Motor neuron (in vitro differentiated cells): ENCODE results near the gene PLIN5. TPM values are rescaled to one million over a fixed set of nuclear protein-coding genes. Genes with fewer than 3 reads are reported as not detected.

Experiments
- ATAC-seq, 8 experiments: fragments of 200-7000 bp; cut with Tn5 transposase; replicated peaks in 6 of 8; 2 replicates each; pipeline ENCODE4 v1.8.0; 2021; ENCODE audit warnings: mild to moderate bottlenecking in 8 of 8, moderate library complexity in 8 of 8
- H3K27ac ChIP-seq, 2 donors: fragments of 250-450 bp; sonication (Bioruptor Pico); 2 replicates each; pipeline ENCODE4 v1.9.0; 2021; ENCODE audit warnings: antibody characterized with exemption in 2 of 2, mild to moderate bottlenecking in 2 of 2, moderate library complexity in 1 of 2
- H3K4me1 ChIP-seq, 2 donors: fragments of 250-450 bp; sonication (Bioruptor Pico); replicated peaks in 1 of 2; 2 replicates each; pipeline ENCODE4 v1.6.1; 2021; ENCODE audit warnings: antibody characterized with exemption in 2 of 2, mild to moderate bottlenecking in 2 of 2, moderate library complexity in 1 of 2
- H3K4me3 ChIP-seq, 5 donors: fragments of 250-450 bp; sonication (Bioruptor Pico); 2 replicates each; pipeline ENCODE4 v1.9.0; 2021; ENCODE audit warnings: antibody characterized with exemption in 5 of 5, mild to moderate bottlenecking in 5 of 5, moderate library complexity in 4 of 5
- WGBS, 10 experiments: fragments of 450-650 bp; shearing (Covaris generic); methylation state at CpG; one replicate each; pipeline ENCODE4 v1.0.0; 2022; 5-methylcytosine and 5-hydroxymethylcytosine counted together
- in situ Hi-C, 9 experiments: fragments of 400-800 bp; cut with MboI; loops; one replicate each; pipeline ENCODE4 v1.15.0; 2021; ENCODE audit warnings: low sequenced_read_pairs in 9 of 9, low pct_unique_long_range_greater_than_20kb in 2 of 9; ENCODE audit not compliant: unreplicated experiment in 9 of 9
- total RNA-seq, 8 experiments: library from RNA; unstranded; fragments of 300-600 nt; gene quantifications; 2 replicates each; pipeline versions ENCODE4 v1.2.3 to v1.2.4, GENCODE V29; 2022

Gene PLIN5
- total RNA-seq, 8 experiments from 2014 or later: 0.36 to 2.6 (median 0.64) TPM

DNA sequence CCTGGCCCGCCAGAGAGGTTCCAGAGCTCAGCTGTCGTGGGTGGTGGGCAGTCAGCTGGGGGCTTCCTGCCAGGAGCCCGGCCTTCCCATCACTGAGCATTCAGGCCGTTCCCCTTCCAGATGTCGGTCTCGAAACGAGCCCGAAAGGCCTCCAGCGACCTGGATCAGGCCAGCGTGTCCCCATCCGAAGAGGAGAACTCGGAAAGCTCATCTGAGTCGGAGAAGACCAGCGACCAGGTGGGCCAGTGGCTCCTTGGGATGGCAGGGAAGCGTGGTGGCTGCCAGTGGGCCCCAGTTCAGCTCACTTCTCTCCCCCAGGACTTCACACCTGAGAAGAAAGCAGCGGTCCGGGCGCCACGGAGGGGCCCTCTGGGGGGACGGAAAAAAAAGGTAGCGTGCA lies 43.6 kb downstream of the PLIN5 start:
- in situ Hi-C loops: no loop called here
- Histone ChIP-seq H3K4me1 (no peaks in the 10 kb centered on the region), H3K27ac (no peak overlapping the region), H3K4me3 (no peak overlapping the region)
- ATAC-seq: no peak
- WGBS, 10 experiments: 100% methylated on average over 1 of the region's 21 CpGs; no CpG with 5 or more reads in 9 of the 10 experiments

DNA sequence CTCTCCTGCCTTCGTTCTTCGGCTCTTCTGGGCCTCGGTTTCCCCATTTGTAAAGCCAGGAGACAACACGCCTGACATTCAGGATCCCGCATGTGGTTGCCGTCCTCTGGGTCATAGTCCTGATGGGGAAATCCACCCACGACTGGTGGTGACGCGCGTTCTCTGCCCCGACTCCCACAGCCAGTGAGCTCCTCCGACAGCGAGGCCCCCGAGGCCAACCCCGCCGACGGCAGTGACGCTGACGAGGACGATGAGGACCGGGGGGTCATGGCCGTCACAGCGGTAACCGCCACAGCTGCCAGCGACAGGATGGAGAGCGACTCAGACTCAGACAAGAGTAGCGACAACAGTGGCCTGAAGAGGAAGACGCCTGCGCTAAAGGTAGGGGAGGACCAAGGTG lies 46.5 kb downstream of the PLIN5 start:
- ATAC-seq: no peak
- 96 to 100% (median 100%) methylated on average over 1 to 13 of the region's 29 CpGs; no CpG with 5 or more reads in 6 of the 10 experiments for WGBS, 10 experiments
- no peak overlapping the region for H3K27ac ChIP-seq
- H3K4me1 ChIP-seq: no peaks in the 10 kb centered on the region
- in situ Hi-C loops: no loop called here
- H3K4me3 ChIP-seq: no peak overlapping the region

DNA sequence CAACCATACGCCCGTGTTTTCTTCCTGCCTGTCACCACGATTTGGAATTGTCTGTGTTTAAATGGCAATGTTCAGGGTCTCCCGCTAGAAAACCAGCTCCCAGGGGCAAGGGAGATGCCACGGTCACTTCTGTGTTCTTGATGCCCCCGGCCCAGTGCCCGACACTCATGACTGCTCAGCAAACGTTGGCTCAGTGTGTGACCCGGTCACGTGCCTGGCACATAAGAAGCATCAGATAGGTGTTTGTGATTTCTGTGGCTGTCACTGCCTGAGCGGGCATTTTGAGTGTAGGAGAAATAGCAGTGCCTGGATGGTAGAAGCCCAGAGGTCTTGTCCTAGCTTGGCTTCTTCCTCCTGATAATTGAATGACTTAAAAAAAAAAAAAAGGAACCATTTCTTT lies 47.5 kb downstream of the PLIN5 start:
- no peak for ATAC-seq
- in situ Hi-C loops: no loop called here
- Histone ChIP-seq H3K27ac (no peak overlapping the region), H3K4me3 (no peak overlapping the region), H3K4me1 (no peaks in the 10 kb centered on the region)
- 87 to 100% (median 100%) methylated on average over 1 to 7 of the region's 11 CpGs; no CpG with 5 or more reads in 4 of the 10 experiments for WGBS, 10 experiments

DNA sequence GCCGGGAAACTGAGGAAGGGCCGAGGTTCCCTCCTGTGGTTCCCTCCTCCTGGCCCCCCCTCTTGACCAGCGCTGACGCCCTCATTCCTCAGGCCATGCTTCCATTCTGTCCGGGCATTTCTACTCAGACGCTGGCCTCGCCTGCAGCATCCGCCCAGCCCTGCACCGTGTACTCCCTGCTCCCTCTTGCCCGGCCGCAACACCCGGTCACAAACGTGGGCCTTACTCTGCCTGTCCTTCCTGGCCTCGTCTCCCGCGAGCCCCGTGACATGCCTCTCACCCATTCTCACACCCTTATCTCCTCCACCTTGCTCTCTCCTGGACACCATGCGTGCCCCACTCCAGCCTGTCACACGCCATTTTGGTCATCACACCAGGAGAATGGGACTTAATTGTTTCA lies 51.6 kb downstream of the PLIN5 start:
- 88 to 100% (median 93%) methylated on average over 2 to 12 of the region's 19 CpGs; no CpG with 5 or more reads in 2 of the 10 experiments for WGBS, 10 experiments
- in situ Hi-C loops: no loop called here
- Histone ChIP-seq H3K4me3 (no peak overlapping the region), H3K4me1 (no peaks in the 10 kb centered on the region), H3K27ac (no peak overlapping the region)
- peak in 4 of 8 experiments; percentile 23 to 32 (median 26) for ATAC-seq

DNA sequence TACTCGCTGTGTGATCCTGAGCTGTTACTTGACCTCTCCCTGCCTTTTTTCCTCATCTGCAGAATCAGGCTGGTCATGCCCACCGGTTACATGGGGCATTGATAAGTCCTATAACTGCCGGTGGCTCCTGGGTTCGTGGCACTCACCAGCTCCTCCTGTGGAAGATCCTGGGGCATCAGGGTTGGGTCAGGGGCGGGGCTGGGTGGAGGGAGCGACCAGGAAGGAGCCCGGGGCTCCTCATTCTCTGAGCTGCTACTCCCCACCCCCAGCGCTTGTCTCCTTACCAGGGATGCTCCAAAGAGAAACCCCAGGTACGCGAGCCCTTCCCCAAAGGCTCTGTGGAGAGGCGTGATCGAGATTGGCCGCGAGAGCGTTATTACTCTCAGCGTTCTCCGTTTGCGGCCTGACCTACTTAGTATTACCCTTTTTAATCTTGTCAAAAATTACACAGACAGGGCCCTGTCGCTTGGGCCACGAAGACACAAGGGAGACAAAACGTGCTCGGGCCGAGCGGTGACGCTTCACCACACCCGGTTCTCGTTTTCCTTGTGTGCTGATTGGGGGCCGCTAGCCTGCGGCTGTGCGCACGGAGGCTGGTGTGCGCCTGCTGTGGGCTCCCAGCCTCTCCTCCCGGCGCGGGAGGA lies 52.2 kb downstream of the PLIN5 start:
- in situ Hi-C loops: no loop called here
- WGBS, 10 experiments: 60 to 100% (median 97%) methylated on average over 1 to 14 of the region's 35 CpGs; no CpG with 5 or more reads in 1 of the 10 experiments
- H3K27ac ChIP-seq: no peak overlapping the region
- H3K4me1 ChIP-seq: no peaks in the 10 kb centered on the region
- no peak overlapping the region for H3K4me3 ChIP-seq
- peak in 3 of 8 experiments; percentile 15 to 19 (median 16) for ATAC-seq

DNA sequence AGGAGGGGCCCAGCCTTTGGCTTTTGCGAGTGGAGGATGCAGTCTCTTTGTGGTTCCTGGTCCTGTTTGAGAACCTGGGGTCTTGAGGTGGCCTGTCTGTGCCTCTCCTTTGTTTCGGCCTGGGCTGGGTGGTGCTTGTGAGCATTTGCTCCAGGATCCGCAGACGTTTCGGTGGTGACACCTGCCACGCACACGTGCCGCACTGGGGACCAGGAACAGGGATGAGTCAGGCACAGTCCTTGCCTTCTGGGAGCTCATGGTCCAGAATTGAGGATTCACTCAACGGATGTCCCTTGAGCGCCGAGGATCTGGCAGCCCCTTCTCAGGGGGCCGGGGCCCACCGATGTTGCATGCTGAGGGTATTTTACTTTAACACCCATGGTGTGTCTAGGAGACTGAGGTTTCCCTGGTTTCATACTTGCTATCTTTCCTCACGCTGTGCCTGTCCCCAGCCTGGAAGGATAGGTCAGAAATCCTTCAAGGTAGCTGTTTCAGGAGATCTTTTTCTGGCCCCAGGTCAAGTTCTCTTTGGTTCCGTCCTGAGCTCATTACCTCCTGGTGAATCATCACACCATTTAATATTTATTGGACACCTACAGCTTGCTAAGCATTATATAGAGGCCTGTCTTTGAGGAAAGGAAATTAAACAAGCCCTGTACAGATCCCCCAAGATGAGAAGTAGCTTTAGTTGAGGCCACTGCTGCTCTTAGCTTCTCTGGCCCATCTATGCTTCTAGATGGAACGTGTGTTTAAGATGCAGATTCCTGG lies 57.8 kb downstream of the PLIN5 start:
- WGBS, 10 experiments: 40 to 100% (median 90%) methylated on average over 1 to 8 of the region's 16 CpGs; no CpG with 5 or more reads in 1 of the 10 experiments
- Histone ChIP-seq H3K4me1 (peaks cover 6 to 10% of the 10 kb centered on the region in 2 donors), H3K4me3 (no peak overlapping the region), H3K27ac (no peak overlapping the region)
- in situ Hi-C loops: no loop called here
- no peak for ATAC-seq

DNA sequence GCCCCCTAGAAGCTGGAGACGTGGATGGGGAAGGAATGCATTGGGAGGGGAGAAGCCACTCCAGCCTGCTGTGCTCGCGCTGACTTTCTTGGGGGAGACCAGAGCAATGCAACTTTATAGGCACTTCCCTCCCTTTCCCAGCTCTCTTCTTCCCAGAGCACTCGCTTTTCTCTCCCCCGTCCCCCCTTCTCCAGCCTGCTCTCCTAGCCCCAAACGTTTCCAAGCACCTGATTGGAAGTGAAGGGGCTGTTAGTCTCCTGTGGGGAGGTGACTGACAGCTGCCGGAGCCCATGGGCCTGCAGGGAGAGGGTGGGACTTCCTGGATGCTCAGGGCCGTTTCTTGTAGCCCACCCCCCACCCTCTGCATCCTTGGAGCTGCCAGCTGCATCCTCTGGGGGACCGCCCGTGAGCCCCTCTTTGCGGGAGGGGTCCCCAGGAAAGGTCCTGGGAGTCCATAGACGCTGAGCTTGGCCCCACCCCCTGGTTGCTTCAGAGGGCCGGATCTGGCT lies 60.5 kb downstream of the PLIN5 start:
- in situ Hi-C loops: no loop called here
- 0 to 60% (median 0%) methylated on average over 1 to 3 of the region's 13 CpGs; no CpG with 5 or more reads in 7 of the 10 experiments for WGBS, 10 experiments
- peak overlapping the region; percentile 60 to 69 for H3K27ac ChIP-seq
- peak overlapping the region; percentile 46 to 59 (median 52) for H3K4me3 ChIP-seq
- H3K4me1 ChIP-seq: peaks cover 9 to 12% of the 10 kb centered on the region in 2 donors
- ATAC-seq: peak in 6 of 8 experiments; percentile 6 to 45 (median 43)

DNA sequence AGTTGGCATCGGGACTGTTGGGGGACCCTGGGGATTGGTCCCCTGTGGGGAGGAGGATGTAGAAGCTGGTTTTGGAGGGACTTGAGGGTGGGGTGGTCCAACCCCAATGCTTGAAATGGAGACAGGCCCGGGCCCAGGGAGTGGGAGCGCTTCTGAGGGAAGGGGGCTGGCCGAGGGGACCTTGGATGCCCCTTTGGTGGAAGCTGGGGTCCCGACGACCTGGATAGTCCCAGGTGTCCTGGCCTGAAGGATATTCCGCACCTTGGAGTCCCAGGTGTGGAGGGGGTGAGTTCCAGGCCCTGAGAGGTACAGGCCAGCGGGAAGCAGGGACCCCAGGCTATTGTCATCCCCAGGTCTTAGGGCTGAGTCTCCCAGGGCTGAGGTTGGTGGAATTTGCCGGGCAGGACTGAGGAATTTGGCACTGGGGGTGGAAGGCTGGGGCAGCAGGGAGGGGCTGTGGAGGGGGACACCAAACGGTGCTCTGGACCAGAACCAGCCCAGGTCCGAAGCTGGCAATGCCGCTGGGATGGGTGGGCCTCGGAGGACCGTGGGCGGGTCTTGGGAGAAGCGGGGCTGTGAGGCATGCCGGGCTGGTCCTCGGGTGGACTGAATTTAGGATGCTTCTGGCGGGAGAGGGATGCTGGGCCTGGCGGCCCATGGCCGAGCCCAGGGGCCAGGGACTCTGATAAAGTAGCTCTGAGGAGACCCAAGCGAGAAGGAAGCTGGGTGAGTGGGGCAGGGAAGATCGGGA lies 61.1 kb downstream of the PLIN5 start:
- peak overlapping the region; percentile 46 to 59 (median 52) for H3K4me3 ChIP-seq
- WGBS, 10 experiments: 0% methylated on average over 3 of the region's 23 CpGs; no CpG with 5 or more reads in 9 of the 10 experiments
- in situ Hi-C loops: no loop called here
- H3K27ac ChIP-seq: peak overlapping the region; percentile 55 to 69
- no peak for ATAC-seq
- H3K4me1 ChIP-seq: peaks cover 9 to 12% of the 10 kb centered on the region in 2 donors

DNA sequence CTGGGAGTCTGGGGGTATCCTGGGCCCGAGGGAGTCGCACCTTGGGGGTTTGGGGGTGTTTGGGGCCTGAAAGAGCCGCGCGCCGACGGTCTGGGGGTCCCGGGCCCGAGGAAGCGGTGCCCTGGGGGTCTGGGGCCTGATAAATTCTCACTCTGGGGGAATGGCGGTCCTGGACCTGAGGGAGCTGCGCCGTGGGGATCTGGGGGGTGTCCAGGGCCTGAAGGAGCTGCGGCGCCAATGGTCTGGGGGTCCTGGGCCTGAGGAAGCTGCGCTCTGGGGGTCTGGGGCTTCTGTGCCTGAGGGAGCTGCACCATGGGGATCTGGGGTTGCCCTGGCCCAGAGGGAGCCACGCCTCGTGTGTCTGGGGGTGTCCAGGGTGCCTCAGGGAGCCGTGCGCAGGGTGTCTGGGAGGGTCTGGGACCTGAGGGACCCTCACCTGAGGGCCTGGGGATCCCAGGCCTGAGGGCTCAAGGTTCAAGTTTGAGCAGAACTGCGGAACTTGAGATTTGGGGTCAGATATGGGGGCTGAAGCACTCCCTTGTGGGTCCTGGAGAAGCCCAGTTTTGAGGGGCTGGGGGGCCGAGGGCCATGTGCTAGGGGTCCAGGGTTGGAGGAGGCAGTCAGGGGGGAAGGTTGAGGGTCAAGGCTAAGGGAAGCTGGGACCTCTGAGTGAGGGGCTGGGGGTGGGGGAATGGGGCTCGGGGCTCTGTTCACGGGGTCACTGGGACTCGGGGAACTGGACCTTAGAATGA lies 61.8 kb downstream of the PLIN5 start:
- Histone ChIP-seq H3K4me3 (peak overlapping the region; percentile 46 to 59 (median 52)), H3K27ac (peak overlapping the region in 1 of 2 donors; percentile 23), H3K4me1 (peaks cover 9 to 12% of the 10 kb centered on the region in 2 donors)
- in situ Hi-C loops: no loop called here
- WGBS, 10 experiments: 0% methylated on average over 1 of the region's 25 CpGs; no CpG with 5 or more reads in 9 of the 10 experiments
- ATAC-seq: no peak

Other genes with a start within 250 kb of the PLIN5 start
- gene TMIGD2, start 232.8 kb downstream of the PLIN5 start, total RNA-seq: 1 to 10 TPM in 1 of 8 experiments, under 1 TPM in 4, not detected in 3; 0.29 to 1.2 (median 0.43) TPM
- gene FSD1, start 230.6 kb downstream of the PLIN5 start, total RNA-seq: 10 to 100 TPM in 5 of 8 experiments, 1 to 10 TPM in 2, not detected in 1; 5.0 to 43.4 (median 37.2) TPM
- 1 to 10 TPM; 2.2 to 7.5 (median 4.6) TPM for gene STAP2, start 196.4 kb downstream of the PLIN5 start, total RNA-seq
- gene MPND, start 191.7 kb downstream of the PLIN5 start, total RNA-seq: 10 to 100 TPM in 6 of 8 experiments, 1 to 10 TPM in 2; 4.1 to 20.0 (median 13.2) TPM
- gene SH3GL1, start 134.7 kb downstream of the PLIN5 start, total RNA-seq: 10 to 100 TPM; 24.6 to 62.9 (median 40.6) TPM
- gene CHAF1A, start 132.6 kb downstream of the PLIN5 start, total RNA-seq: 10 to 100 TPM in 3 of 8 experiments, 1 to 10 TPM in 5; 2.3 to 36.2 (median 3.1) TPM
- gene UBXN6, start 77.4 kb downstream of the PLIN5 start, total RNA-seq: 10 to 100 TPM; 56.8 to 93.5 (median 74.0) TPM
- gene HDGFL2, start 62.9 kb downstream of the PLIN5 start, total RNA-seq: 10 to 100 TPM; 29.2 to 87.0 (median 59.0) TPM
- 1 to 10 TPM in 2 of 8 experiments, under 1 TPM in 6; 0.11 to 1.1 (median 0.50) TPM for gene PLIN4, start 16.7 kb downstream of the PLIN5 start, total RNA-seq
- gene LRG1, start 4.8 kb upstream of the PLIN5 start, total RNA-seq: under 1 TPM; 0.07 to 0.63 (median 0.22) TPM
- gene SEMA6B, start 24.5 kb upstream of the PLIN5 start, total RNA-seq: 10 to 100 TPM in 4 of 8 experiments, 1 to 10 TPM in 3, under 1 TPM in 1; 0.56 to 35.1 (median 13.7) TPM
- 1 to 10 TPM in 7 of 8 experiments, under 1 TPM in 1; 0.61 to 5.7 (median 2.6) TPM for gene TNFAIP8L1, start 104.3 kb upstream of the PLIN5 start, total RNA-seq
- gene MYDGF, start 135.1 kb upstream of the PLIN5 start, total RNA-seq: 100 to 1,000 TPM in 1 of 8 experiments, 10 to 100 TPM in 7; 46.4 to 111 (median 69.0) TPM
- 10 to 100 TPM; 12.5 to 49.3 (median 21.2) TPM for gene DPP9, start 188.6 kb upstream of the PLIN5 start, total RNA-seq